CD14-positive monocyte (primary cell): Measurements from ENCODE around the gene FGF5. TPM values are rescaled to one million over a fixed set of nuclear protein-coding genes. Genes with fewer than 3 reads are reported as not detected.

ENCODE experiments used
- DNase-seq, 3 donors: peaks; one replicate each; pipeline ENCODE4 v3.0.0-alpha.2; 2011 to 2022
- H2AFZ ChIP-seq: 2 replicates; pipeline ENCODE4 v1.6.0; 2012; ENCODE audit warnings: mild to moderate bottlenecking, low read depth, low read length, inconsistent platforms; ENCODE audit not compliant: insufficient read depth, poor library complexity, severe bottlenecking
- H3K27ac ChIP-seq, 2 donors: 1 replicate in 1 of 2; 2 replicates in 1 of 2; pipeline ENCODE4 v1.5.1; 2012 to 2013; ENCODE audit warnings: low read length in 2 of 2, control low read depth in 1 of 2, inconsistent platforms in 1 of 2, low read depth in 1 of 2, mild to moderate bottlenecking in 1 of 2
- H3K27me3 ChIP-seq, 2 donors: one replicate each; pipeline versions ENCODE4 v1.6.0 to v1.6.1; 2011 to 2013; ENCODE audit warnings: low read length in 2 of 2; ENCODE audit not compliant: control insufficient read depth in 2 of 2, insufficient read depth in 2 of 2
- H3K36me3 ChIP-seq, 2 donors: replicated peaks in 1 of 2; 1 replicate in 1 of 2; 2 replicates in 1 of 2; pipeline versions ENCODE4 v1.5.1 to v1.6.1; 2012 to 2013; ENCODE audit warnings: low read length in 2 of 2, control low read depth in 1 of 2, inconsistent platforms in 1 of 2, mild to moderate bottlenecking in 1 of 2; ENCODE audit not compliant: insufficient read depth in 2 of 2, control insufficient read depth in 1 of 2
- H3K4me1 ChIP-seq, 2 donors: 1 replicate in 1 of 2; 2 replicates in 1 of 2; pipeline versions ENCODE4 v1.5.1 to v1.6.1; 2012 to 2013; ENCODE audit warnings: low read length in 2 of 2, control low read depth in 1 of 2, inconsistent platforms in 1 of 2, mild to moderate bottlenecking in 1 of 2, moderate library complexity in 1 of 2; ENCODE audit not compliant: insufficient read depth in 2 of 2, control insufficient read depth in 1 of 2
- H3K4me2 ChIP-seq: replicated peaks from 2 replicates; pipeline ENCODE3; 2012; ENCODE audit warnings: low read length, moderate library complexity, mild to moderate bottlenecking; ENCODE audit not compliant: poor library complexity, severe bottlenecking; ENCODE audit errors: extremely low read depth
- H3K4me3 ChIP-seq, 3 experiments: fragments of 200-600 bp in 1 of 3; sonication (generic) in 1 of 3; replicated peaks in 1 of 3; 1 replicate in 2 of 3; 2 replicates in 1 of 3; pipeline ENCODE4 v1.5.1; 2011 to 2013; ENCODE audit warnings: low read length in 3 of 3, mild to moderate bottlenecking in 3 of 3, control low read depth in 2 of 3, low read depth in 2 of 3, inconsistent platforms in 1 of 3, moderate library complexity in 1 of 3
- H3K79me2 ChIP-seq: 2 replicates; pipeline ENCODE4 v1.6.0; 2012; ENCODE audit warnings: mild to moderate bottlenecking, control low read depth, inconsistent platforms, low read length, moderate library complexity; ENCODE audit not compliant: insufficient read depth
- H3K9ac ChIP-seq: 2 replicates; pipeline ENCODE4 v1.6.0; 2017; ENCODE audit warnings: low read length, mild to moderate bottlenecking; ENCODE audit not compliant: insufficient read depth, poor library complexity, severe bottlenecking
- H3K9me3 ChIP-seq, 2 donors: replicated peaks in 1 of 2; 1 replicate in 1 of 2; 2 replicates in 1 of 2; pipeline versions ENCODE4 v1.5.1 to v1.6.1; 2012 to 2013; ENCODE audit warnings: low read length in 2 of 2, control low read depth in 1 of 2; ENCODE audit not compliant: control insufficient read depth in 1 of 2, insufficient read depth in 1 of 2
- H4K20me1 ChIP-seq: 2 replicates; pipeline ENCODE4 v1.6.0; 2012; ENCODE audit warnings: mild to moderate bottlenecking, low read length, control low read depth, moderate library complexity; ENCODE audit not compliant: insufficient read depth
- H3K27ac Mint-ChIP-seq, 7 donors: one replicate each; pipeline ENCODE4 v1.8.0; 2020; ENCODE audit warnings: mild to moderate bottlenecking in 7 of 7, mixed read lengths in 7 of 7, moderate library complexity in 6 of 7, inconsistent platforms in 2 of 7
- H3K27me3 Mint-ChIP-seq, 3 donors: one replicate each; pipeline ENCODE4 v1.8.0; 2021 to 2022; ENCODE audit warnings: low read depth in 3 of 3, mild to moderate bottlenecking in 3 of 3, mixed read lengths in 3 of 3, moderate library complexity in 3 of 3, inconsistent platforms in 1 of 3
- H3K36me3 Mint-ChIP-seq, 2 donors: one replicate each; pipeline ENCODE4 v1.8.0; 2020; ENCODE audit warnings: mixed read lengths in 2 of 2, inconsistent platforms in 1 of 2, mild to moderate bottlenecking in 1 of 2
- H3K4me1 Mint-ChIP-seq: one replicate; pipeline ENCODE4 v1.8.0; 2020; ENCODE audit warnings: mild to moderate bottlenecking, mixed read lengths
- H3K4me3 Mint-ChIP-seq, 2 donors: one replicate each; pipeline ENCODE4 v1.8.0; 2020; ENCODE audit warnings: mild to moderate bottlenecking in 2 of 2, mixed read lengths in 2 of 2, moderate library complexity in 1 of 2
- H3K9me3 Mint-ChIP-seq, 7 donors: one replicate each; pipeline ENCODE4 v1.8.0; 2020 to 2022; ENCODE audit warnings: mixed read lengths in 7 of 7, mild to moderate bottlenecking in 6 of 7, moderate library complexity in 6 of 7, inconsistent platforms in 2 of 7
- WGBS: methylation state at CpG from one replicate; pipeline ENCODE4 v1.1.5; 2013; ENCODE audit warnings: missing lambda C conversion rate; ENCODE audit not compliant: insufficient coverage; 5-methylcytosine and 5-hydroxymethylcytosine counted together
- intact Hi-C, 2 donors: fragments of 100-400 bp; cut with micrococcal nuclease; formaldehyde crosslinking; loops; one replicate each; pipeline versions ENCODE4 v1.15.0 to v1.15.1; 2023
- polyA plus RNA-seq, 3 donors: library from polyadenylated mRNA; depleted of rRNA in 1 of 3; unstranded in 2 of 3; stranded (reverse) in 1 of 3; fragments of 300-500 nt in 2 of 3; fragments of >200 nt in 1 of 3; fragmentation: Illumina TruSeq in 2 of 3; gene quantifications; 1 replicate in 2 of 3; 2 replicates in 1 of 3; pipeline ENCODE4 v1.2.3, GENCODE V29; 2012 to 2021
- TF ChIP-seq, protein P1 (sequence below): fragments of 200-600 bp; IDR thresholded peaks from one replicate; pipeline ENCODE4 v1.8.0; 2022; ENCODE audit warnings: antibody characterized with exemption, mild to moderate bottlenecking

FGF5 gene
- polyA plus RNA-seq, 3 donors: not detected

DNA sequence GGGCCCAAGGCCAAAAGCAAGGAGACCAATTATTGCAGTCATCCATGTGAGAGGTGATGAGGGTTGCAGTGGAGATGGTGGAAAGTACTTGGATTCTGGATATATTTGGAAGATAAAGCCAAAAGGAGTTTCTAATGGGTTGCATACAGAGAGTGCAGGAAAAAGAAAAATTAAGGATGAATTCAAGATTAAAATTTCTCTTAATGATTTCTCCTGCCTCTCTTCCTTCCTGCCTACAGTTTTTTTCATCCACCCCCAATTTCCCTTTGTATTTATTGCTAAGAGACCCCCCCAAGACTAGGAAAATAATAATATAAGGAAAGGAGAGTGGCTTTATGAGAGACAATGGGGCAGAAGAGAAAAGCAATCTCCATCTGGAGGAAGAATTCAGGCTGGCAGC is 8.6 kb upstream of the FGF5 start:
- H3K27ac ChIP-seq: no peak overlapping the region
- DNase-seq: no peak
- Mint-ChIP-seq H3K27me3 (peaks cover 23 to 45% (median 27%) of the 10 kb centered on the region in 3 donors), H3K9me3 (peaks cover 0 to 3% (median 0%) of the 10 kb centered on the region in 7 donors), H3K4me3 (no peak overlapping the region), H3K36me3 (no peaks in the 10 kb centered on the region), H3K27ac (peak overlapping the region in 1 of 7 donors; percentile 24), H3K4me1 (peaks cover 4% of the 10 kb centered on the region)
- H3K4me1 ChIP-seq: no peaks in the 10 kb centered on the region
- no peak overlapping the region for H3K9ac ChIP-seq
- H3K9me3 ChIP-seq: no peaks in the 10 kb centered on the region
- H3K27me3 ChIP-seq: peaks cover 11 to 41% of the 10 kb centered on the region in 2 donors
- intact Hi-C loops: no loop called here
- H2AFZ ChIP-seq: no peak overlapping the region
- TF ChIP-seq, protein P1, sequence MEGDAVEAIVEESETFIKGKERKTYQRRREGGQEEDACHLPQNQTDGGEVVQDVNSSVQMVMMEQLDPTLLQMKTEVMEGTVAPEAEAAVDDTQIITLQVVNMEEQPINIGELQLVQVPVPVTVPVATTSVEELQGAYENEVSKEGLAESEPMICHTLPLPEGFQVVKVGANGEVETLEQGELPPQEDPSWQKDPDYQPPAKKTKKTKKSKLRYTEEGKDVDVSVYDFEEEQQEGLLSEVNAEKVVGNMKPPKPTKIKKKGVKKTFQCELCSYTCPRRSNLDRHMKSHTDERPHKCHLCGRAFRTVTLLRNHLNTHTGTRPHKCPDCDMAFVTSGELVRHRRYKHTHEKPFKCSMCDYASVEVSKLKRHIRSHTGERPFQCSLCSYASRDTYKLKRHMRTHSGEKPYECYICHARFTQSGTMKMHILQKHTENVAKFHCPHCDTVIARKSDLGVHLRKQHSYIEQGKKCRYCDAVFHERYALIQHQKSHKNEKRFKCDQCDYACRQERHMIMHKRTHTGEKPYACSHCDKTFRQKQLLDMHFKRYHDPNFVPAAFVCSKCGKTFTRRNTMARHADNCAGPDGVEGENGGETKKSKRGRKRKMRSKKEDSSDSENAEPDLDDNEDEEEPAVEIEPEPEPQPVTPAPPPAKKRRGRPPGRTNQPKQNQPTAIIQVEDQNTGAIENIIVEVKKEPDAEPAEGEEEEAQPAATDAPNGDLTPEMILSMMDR: no peak
- no peaks in the 10 kb centered on the region for H3K36me3 ChIP-seq
- H3K79me2 ChIP-seq: no peaks in the 10 kb centered on the region
- H3K4me3 ChIP-seq: no peak overlapping the region
- no peak overlapping the region for H3K4me2 ChIP-seq
- H4K20me1 ChIP-seq: no peaks in the 10 kb centered on the region

DNA sequence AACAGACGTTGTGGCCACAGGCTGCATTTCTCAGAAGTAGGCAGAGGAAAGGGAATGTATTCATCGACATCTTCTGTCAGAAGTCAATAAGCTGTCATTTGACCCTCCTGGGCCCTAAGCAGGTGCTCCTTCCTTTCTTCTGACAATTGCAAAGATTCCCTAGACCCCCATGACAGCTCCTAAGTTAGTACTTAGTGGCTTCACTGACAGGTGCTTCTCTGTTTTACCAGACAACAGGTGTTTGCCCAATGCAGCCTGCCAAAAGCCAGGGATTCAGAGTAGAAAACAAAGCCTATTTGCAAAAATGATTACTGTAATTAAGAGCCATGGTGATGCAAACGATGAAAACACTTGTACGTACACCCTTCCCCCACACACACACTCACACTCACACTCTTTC is 7.5 kb upstream of the FGF5 start:
- H3K36me3 Mint-ChIP-seq: no peaks in the 10 kb centered on the region

More for the DNA sequence above, 7.5 kb upstream of the FGF5 start:
- no peaks in the 10 kb centered on the region for H3K4me1 ChIP-seq
- intact Hi-C loops: no loop called here
- H3K27me3 ChIP-seq: peaks cover 14 to 53% of the 10 kb centered on the region in 2 donors
- DNase-seq: no peak
- H3K9me3 Mint-ChIP-seq: peaks cover 0 to 11% (median 5%) of the 10 kb centered on the region in 7 donors
- H3K27ac ChIP-seq: no peak overlapping the region
- TF ChIP-seq, protein P1: no peak
- no peaks in the 10 kb centered on the region for H3K36me3 ChIP-seq
- peaks cover 35 to 56% (median 39%) of the 10 kb centered on the region in 3 donors for H3K27me3 Mint-ChIP-seq
- WGBS: 64% methylated on average over 2 of the region's 4 CpGs
- H3K4me2 ChIP-seq: no peak overlapping the region
- H3K79me2 ChIP-seq: no peaks in the 10 kb centered on the region
- H4K20me1 ChIP-seq: no peaks in the 10 kb centered on the region
- peaks cover 0 to 7% of the 10 kb centered on the region in 2 donors for H3K9me3 ChIP-seq
- no peak overlapping the region for H2AFZ ChIP-seq
- H3K27ac Mint-ChIP-seq: no peak overlapping the region
- H3K4me3 ChIP-seq: no peak overlapping the region
- peak overlapping the region in 1 of 2 donors; percentile 0 for H3K4me3 Mint-ChIP-seq
- no peak overlapping the region for H3K9ac ChIP-seq
- peaks cover 4% of the 10 kb centered on the region for H3K4me1 Mint-ChIP-seq
